ENCODE measurements around the gene KRT34. TPM values are rescaled to one million over a fixed set of nuclear protein-coding genes. Genes with fewer than 3 reads are reported as not detected.
"Not testable (repeated sequence)": the region's sequence is repeated elsewhere in the genome, so short reads cannot be mapped to it uniquely, and the experiment has no call there.

The KRT34 gene
- total and polyA plus RNA-seq, 12 donors: not detected

GRCh38 chr17:41386227-41386626 lies 4.1 kb upstream of the KRT34 start:
- no peak overlapping the region for H3K4me3 ChIP-seq
- WGBS, 4 donors: 94 to 100% (median 96%) methylated on average over 1 of the region's 1 CpG
- intact Hi-C loops (cut with DNase I): no loop called here
- no peak for DNase-seq
- no peaks in the 10 kb centered on the region for H3K27me3 ChIP-seq
- TF ChIP-seq POLR2A (IDR thresholded peaks at IDR 0.05): no peak
- TF ChIP-seq CTCF (IDR thresholded peaks at IDR 0.05): no peak
- H3K27ac ChIP-seq: no peak overlapping the region
- no peaks in the 10 kb centered on the region for H3K9me3 ChIP-seq (replicated peaks in 1 of 3)
- H3K4me1 ChIP-seq (replicated peaks in 1 of 2): no peaks in the 10 kb centered on the region
- no peaks in the 10 kb centered on the region for H3K36me3 ChIP-seq (replicated peaks in 1 of 2)

GRCh38 chr17:41383690-41384089 lies 1.6 kb upstream of the KRT34 start:
- intact Hi-C loops (cut with DNase I): no loop called here
- Histone ChIP-seq H3K36me3 (replicated peaks in 1 of 2) (no peaks in the 10 kb centered on the region), H3K4me1 (replicated peaks in 1 of 2) (no peaks in the 10 kb centered on the region), H3K4me3 (no peak overlapping the region), H3K27ac (no peak overlapping the region), H3K27me3 (no peaks in the 10 kb centered on the region), H3K9me3 (replicated peaks in 1 of 3) (no peaks in the 10 kb centered on the region)
- 90 to 97% (median 93%) methylated on average over 1 of the region's 1 CpG for WGBS, 4 donors
- TF ChIP-seq CTCF (IDR thresholded peaks at IDR 0.05) (no peak), POLR2A (IDR thresholded peaks at IDR 0.05) (no peak)
- DNase-seq: no peak

- H3K36me3 ChIP-seq (replicated peaks in 1 of 2): no peaks in the 10 kb centered on the region
- WGBS, 4 donors: 86 to 100% (median 93%) methylated on average over 1 of the region's 1 CpG
- TF ChIP-seq POLR2A (IDR thresholded peaks at IDR 0.05) (no peak), CTCF (IDR thresholded peaks at IDR 0.05) (no peak)
- H3K4me3 ChIP-seq: no peak overlapping the region
- no peaks in the 10 kb centered on the region for H3K27me3 ChIP-seq
- intact Hi-C loops (cut with DNase I): no loop called here
- H3K27ac ChIP-seq: no peak overlapping the region
- H3K9me3 ChIP-seq (replicated peaks in 1 of 3): no peaks in the 10 kb centered on the region
- DNase-seq: no peak
- no peaks in the 10 kb centered on the region for H3K4me1 ChIP-seq (replicated peaks in 1 of 2)
Measured at GRCh38 chr17:41382394-41382793, 288 bp upstream of the KRT34 start.

GRCh38 chr17:41380091-41380490 lies 2.0 kb downstream of the KRT34 start:
- H3K36me3 ChIP-seq (replicated peaks in 1 of 2); DNase-seq; H3K4me1 ChIP-seq (replicated peaks in 1 of 2); intact Hi-C loops (cut with DNase I); H3K4me3 ChIP-seq; H3K9me3 ChIP-seq (replicated peaks in 1 of 3); H3K27me3 ChIP-seq; H3K27ac ChIP-seq: not testable (repeated sequence)
- 78 to 93% (median 85%) methylated on average over 7 of the region's 7 CpGs for WGBS, 4 donors

- no peak for DNase-seq
- Histone ChIP-seq H3K9me3 (replicated peaks in 1 of 3) (no peaks in the 10 kb centered on the region), H3K4me1 (replicated peaks in 1 of 2) (no peaks in the 10 kb centered on the region), H3K4me3 (no peak overlapping the region), H3K27me3 (no peaks in the 10 kb centered on the region), H3K27ac (no peak overlapping the region), H3K36me3 (replicated peaks in 1 of 2) (no peaks in the 10 kb centered on the region)
- intact Hi-C loops (cut with DNase I): no loop called here
- no peak for TF ChIP-seq CTCF (IDR thresholded peaks at IDR 0.05)
- no peak for TF ChIP-seq POLR2A (IDR thresholded peaks at IDR 0.05)
- 29 to 43% (median 33%) methylated on average over 2 of the region's 2 CpGs for WGBS, 4 donors
Measured at GRCh38 chr17:41377546-41377945, 4.6 kb downstream of the KRT34 start.
